ENCODE measurements around the gene FAAP24.

- TF ChIP-seq, protein P1, sequence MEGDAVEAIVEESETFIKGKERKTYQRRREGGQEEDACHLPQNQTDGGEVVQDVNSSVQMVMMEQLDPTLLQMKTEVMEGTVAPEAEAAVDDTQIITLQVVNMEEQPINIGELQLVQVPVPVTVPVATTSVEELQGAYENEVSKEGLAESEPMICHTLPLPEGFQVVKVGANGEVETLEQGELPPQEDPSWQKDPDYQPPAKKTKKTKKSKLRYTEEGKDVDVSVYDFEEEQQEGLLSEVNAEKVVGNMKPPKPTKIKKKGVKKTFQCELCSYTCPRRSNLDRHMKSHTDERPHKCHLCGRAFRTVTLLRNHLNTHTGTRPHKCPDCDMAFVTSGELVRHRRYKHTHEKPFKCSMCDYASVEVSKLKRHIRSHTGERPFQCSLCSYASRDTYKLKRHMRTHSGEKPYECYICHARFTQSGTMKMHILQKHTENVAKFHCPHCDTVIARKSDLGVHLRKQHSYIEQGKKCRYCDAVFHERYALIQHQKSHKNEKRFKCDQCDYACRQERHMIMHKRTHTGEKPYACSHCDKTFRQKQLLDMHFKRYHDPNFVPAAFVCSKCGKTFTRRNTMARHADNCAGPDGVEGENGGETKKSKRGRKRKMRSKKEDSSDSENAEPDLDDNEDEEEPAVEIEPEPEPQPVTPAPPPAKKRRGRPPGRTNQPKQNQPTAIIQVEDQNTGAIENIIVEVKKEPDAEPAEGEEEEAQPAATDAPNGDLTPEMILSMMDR (IDR thresholded peaks at IDR 0.05; ENCODE audit: low read length), result no peak
- TF ChIP-seq EZH2 (IDR thresholded peaks at IDR 0.05; ENCODE audit: borderline replicate concordance, low read length), result no peak
Measured at GRCh38 chr19:32936065-32936464, 36.0 kb upstream of the FAAP24 start.
